Stimulated activated CD8-positive, alpha-beta memory T cell treated with anti-CD3 and anti-CD28 coated beads, Interleukin-7, amount 100 ng/mL, for 48 hours (primary cell): ENCODE data around the gene C1QL1.

Source experiments
- DNase-seq, 2 donors: peaks; one replicate each; pipeline ENCODE4 v3.0.0-alpha.2; 2020; ENCODE audit warnings: low read depth in 1 of 2; ENCODE audit errors: extremely low read depth in 1 of 2

The C1QL1 gene

DNA sequence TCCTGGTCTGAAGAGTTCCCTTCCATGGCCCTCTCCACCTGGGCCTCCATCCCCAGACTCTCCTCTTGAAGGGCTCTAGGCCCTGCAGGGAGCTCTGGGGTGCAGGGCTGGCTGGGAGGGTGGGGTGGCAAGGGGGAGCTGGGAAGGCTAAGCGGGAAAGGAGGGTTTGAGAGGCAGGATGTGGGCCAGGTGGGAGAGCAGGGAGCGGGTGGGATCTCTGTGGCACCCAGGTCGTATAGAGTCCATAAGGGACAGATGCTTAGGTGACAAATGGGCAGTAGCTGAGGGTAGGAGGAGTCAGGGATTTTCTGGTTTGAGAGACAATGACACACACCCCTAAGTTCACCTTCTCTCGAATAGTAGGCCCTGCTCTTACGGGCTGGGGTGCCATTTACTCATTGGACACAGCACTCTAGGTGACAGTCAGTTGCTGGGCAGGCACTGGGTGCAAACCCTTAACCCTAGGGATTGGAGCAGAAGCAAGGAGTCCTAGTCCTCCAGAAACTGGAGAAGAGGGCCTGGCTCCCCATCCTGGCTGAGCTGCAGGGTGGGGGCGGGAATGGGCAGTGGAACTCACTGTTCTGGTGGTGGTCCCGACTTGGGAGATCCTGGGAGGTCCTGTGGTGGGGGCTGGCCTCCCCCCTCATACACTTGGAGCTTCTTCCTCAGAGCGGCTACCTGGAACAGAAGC is 35.9 kb downstream of the C1QL1 start:
- DNase-seq: no peak

GRCh38 chr17:44931376-44931775 is 36.7 kb downstream of the C1QL1 start:
- no peak for DNase-seq

GRCh38 chr17:44930667-44931066 is 37.4 kb downstream of the C1QL1 start:
- DNase-seq: no peak

- DNase-seq: no peak
These were observed 39.0 kb downstream of the C1QL1 start for GRCh38 chr17:44928950-44929720.

GRCh38 chr17:44928136-44928535 is 40.0 kb downstream of the C1QL1 start:
- no peak for DNase-seq

DNA sequence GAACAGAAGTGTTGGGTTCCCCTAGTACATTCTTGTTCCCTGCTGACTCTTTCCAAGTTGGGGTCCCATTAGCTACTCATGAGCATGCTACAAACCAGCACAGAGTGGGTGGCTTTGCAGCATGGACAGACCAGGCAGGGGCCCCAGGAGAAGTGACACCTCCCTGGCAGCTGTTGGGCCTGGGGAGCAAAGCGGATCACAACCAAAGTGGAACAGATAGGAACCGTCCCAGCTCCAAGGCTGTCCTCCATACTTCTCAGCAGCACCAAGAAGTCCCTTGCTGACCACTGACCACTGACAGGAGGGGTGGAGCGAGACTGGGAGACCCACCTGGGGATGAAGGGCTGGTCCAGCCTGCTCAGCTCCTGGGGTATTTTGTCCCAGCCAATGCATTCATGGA is 40.4 kb downstream of the C1QL1 start:
- no peak for DNase-seq

- no peak for DNase-seq
These were observed 41.1 kb downstream of the C1QL1 start for GRCh38 chr17:44926821-44927525.

GRCh38 chr17:44925731-44926697 is 42.1 kb downstream of the C1QL1 start:
- DNase-seq: no peak

DNA sequence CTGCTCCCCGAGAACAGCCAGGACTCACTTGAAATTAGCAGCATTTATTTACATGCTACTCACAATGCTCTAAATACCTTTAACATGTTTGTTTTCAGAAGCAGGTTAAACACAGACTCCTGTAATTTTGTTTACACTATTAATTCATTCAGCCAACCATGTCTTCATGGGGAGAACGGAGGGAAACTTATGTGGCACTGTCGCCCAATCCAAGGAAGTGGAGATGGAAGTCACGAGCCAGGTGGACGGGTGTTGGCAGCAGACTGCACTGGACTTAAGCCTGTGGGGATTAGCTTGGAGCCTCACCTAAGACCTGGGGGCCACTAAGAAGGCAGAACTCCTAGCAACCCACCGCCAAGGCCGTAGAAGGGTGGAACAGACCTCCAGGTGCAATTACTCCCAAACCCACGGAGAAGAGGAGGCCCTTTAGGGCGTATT is 44.0 kb downstream of the C1QL1 start:
- no peak for DNase-seq

GRCh38 chr17:44922746-44923470 is 45.2 kb downstream of the C1QL1 start:
- no peak for DNase-seq

DNA sequence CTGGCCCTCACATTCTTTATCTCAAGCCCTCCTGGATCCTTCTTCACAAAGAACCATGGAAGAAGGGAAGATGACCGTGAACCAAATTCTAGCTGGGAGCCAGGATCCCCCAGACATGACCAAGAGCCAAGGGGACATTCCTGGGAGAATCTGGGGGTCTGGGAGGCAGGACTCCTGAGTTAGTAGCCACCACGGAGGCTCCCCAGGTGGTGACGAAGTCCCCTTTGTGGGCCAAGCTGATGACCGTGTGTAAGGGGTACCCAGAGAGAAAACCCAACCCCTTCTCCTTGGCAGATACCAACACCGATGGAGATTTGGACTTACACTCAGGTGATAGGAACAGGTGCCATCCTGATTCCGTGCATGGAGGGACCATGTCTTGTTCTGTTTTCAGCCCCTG is 46.0 kb downstream of the C1QL1 start:
- no peak for DNase-seq

- no peak for DNase-seq
These were observed 46.8 kb downstream of the C1QL1 start for GRCh38 chr17:44921122-44921882.

GRCh38 chr17:44920565-44920940 is 47.5 kb downstream of the C1QL1 start:
- no peak for DNase-seq

DNA sequence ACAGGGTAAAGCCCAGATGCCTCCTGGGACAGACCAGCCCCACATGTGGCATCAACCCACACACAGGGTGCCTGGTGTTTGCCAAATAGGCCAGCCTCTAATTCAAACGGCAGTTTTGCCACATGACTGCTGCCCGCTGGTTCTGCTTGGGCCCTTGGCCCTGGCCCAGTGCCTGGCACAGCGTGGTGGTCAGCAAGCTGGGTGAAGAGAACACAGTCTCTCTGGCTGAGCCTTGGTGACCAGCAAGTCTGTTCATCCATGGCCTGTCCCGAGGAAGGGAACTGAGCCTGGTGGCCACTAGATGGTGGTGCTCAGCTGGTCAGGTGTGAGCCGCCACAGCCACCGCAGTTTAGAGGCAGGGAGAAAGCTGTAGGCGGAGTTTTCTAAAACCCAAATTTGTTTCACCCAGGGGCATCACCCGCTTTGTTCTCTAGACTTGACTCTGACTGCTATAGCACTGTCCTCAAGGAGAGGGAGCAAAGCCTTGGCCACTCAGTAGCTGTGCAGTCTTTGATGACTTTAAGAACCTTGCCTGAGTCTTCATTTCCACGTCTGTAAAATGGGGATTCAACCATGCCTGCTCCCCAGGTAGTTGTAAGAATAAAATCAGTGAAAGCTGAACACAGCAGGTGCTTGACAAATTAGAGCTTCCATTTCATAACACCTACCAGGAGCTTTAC is 48.1 kb downstream of the C1QL1 start:
- DNase-seq: peak; percentile 29 to 52

DNA sequence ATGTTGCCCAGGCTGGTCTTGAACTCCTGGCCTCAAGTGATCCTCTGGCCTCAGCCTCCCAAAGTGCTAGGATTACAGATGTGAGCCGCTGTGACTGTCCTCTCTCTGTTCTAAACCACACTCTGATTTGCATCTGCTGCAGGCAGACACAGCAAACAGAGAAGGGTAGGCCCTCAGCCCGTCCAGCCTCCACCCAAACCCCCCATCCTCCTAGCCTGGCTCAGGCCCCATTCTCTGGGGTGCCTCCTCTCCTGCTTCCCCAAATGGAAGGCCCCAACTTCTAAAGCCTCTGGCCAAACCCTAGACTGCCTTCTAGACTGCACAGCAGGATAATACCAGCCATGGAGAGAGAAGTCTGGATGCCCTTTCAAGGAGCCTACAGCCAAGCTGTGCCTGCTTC is 48.7 kb downstream of the C1QL1 start:
- no peak for DNase-seq

GRCh38 chr17:44918006-44918405 is 50.1 kb downstream of the C1QL1 start:
- no peak for DNase-seq

DNA sequence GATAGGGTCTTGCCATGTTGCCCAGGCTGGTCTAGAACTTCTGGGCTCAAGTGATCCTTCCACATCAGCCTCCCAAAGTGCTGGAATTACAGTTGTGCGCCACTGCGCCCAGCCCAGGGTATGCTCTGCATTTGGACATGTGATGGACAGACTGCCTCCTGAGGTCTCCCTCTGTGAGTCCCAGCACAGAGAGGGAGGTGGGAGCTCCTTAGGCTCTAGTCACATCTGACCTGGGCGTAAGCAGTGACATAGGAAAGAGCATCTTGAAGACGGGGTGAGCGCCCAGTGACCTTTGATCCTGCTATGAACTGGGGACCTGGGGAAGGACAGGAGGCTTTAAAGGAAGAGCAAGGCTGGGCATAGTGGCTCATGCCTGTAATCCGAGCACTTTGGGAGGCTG is 50.6 kb downstream of the C1QL1 start:
- DNase-seq: no peak

- no peak for DNase-seq
These were observed 51.3 kb downstream of the C1QL1 start for GRCh38 chr17:44916781-44917241.
